D721Med (cell line): Measurements from ENCODE around the gene TBX2.
A peak's percentile ranks its signal among the peaks of the same experiment; 100 is the strongest.

Source experiments
- DNase-seq: peaks from one replicate; pipeline ENCODE4 v3.0.0; 2011; ENCODE audit warnings: low spot score; ENCODE audit not compliant: insufficient read length
- FAIRE-seq: peaks from 2 replicates; lab custom pipeline; 2011; peaks lifted over from hg19 to GRCh38; lab: Jason Lieb, UNC
- CTCF ChIP-seq: IDR thresholded peaks from 2 replicates; pipeline ENCODE4 v1.5.1; 2012; ENCODE audit warnings: mild to moderate bottlenecking, control low read depth; ENCODE audit not compliant: insufficient read depth; ENCODE audit errors: missing control alignments

TBX2 gene

GRCh38 chr17:61418449-61418848 lies 18.8 kb downstream of the TBX2 start:
- no peak for TF ChIP-seq CTCF
- FAIRE-seq (no peak), DNase-seq (no peak)

GRCh38 chr17:61419496-61420046 lies 19.9 kb downstream of the TBX2 start:
- DNase-seq: no peak
- TF ChIP-seq CTCF: no peak

GRCh38 chr17:61420052-61420451 lies 20.4 kb downstream of the TBX2 start:
- TF ChIP-seq CTCF: no peak
- DNase-seq (no peak), FAIRE-seq (no peak)

More at GRCh38 chr17:61419496-61420046, 19.9 kb downstream of the TBX2 start:
- no peak for FAIRE-seq

GRCh38 chr17:61420745-61421398 lies 21.2 kb downstream of the TBX2 start:
- no peak for TF ChIP-seq CTCF
- DNase-seq (no peak), FAIRE-seq (no peak)

GRCh38 chr17:61421460-61421859 lies 21.8 kb downstream of the TBX2 start:
- no peak for TF ChIP-seq CTCF
- FAIRE-seq (no peak), DNase-seq (no peak)

GRCh38 chr17:61422116-61422799 lies 22.6 kb downstream of the TBX2 start:
- DNase-seq (no peak), FAIRE-seq (no peak)
- no peak for TF ChIP-seq CTCF

- DNase-seq: no peak
- FAIRE-seq: peak; percentile 56
- no peak for TF ChIP-seq CTCF
These were observed 23.2 kb downstream of the TBX2 start for GRCh38 chr17:61422869-61423268.
